B cell (primary cell): Measurements from ENCODE around the gene TMEM239.

Source experiments
- CTCF ChIP-seq: fragments of 200-600 bp; IDR thresholded peaks from one replicate; pipeline ENCODE4 v1.8.0; 2022; ENCODE audit warnings: antibody characterized with exemption, mild to moderate bottlenecking
- EZH2 ChIP-seq: IDR thresholded peaks from 2 replicates; pipeline ENCODE4 v1.6.1; 2012; ENCODE audit warnings: borderline replicate concordance, low read depth, mild to moderate bottlenecking, moderate library complexity, low read length; ENCODE audit not compliant: insufficient read depth, poor library complexity, severe bottlenecking

GRCh38 chr20:2858591-2858990, 42.4 kb downstream of the TMEM239 start:
- TF ChIP-seq CTCF, result no peak
- TF ChIP-seq EZH2, result no peak
